Esophagus muscularis mucosa (tissue), 4 donors: ENCODE measurements around the gene KLF7. TPM values are rescaled to one million over a fixed set of nuclear protein-coding genes. Genes with fewer than 3 reads are reported as not detected.

Experiments used
- DNase-seq: peaks from one replicate; pipeline ENCODE4 v3.0.0-alpha.2; 2017; ENCODE audit errors: extremely low spot score
- H3K27ac ChIP-seq, 4 donors: fragments of 200-600 bp; sonication (generic); replicated peaks in 1 of 4; 1 replicate in 3 of 4; 2 replicates in 1 of 4; pipeline ENCODE4 v1.5.1; 2016 to 2019; ENCODE audit warnings: mild to moderate bottlenecking in 1 of 4
- H3K27me3 ChIP-seq, 4 donors: fragments of 200-600 bp; sonication (generic); one replicate each; pipeline versions ENCODE4 v1.5.1 to v1.6.0; 2016 to 2019
- H3K36me3 ChIP-seq, 4 donors: fragments of 200-600 bp; sonication (generic); one replicate each; pipeline ENCODE4 v1.5.1; 2016 to 2019
- H3K4me1 ChIP-seq, 4 donors: fragments of 200-600 bp; sonication (generic); one replicate each; pipeline ENCODE4 v1.5.1; 2016 to 2019
- H3K4me3 ChIP-seq, 4 donors: fragments of 200-600 bp; sonication (generic); 1 replicate in 2 of 4; 2 replicates in 2 of 4; pipeline ENCODE4 v1.5.1; 2016 to 2019; ENCODE audit warnings: mild to moderate bottlenecking in 4 of 4, moderate library complexity in 1 of 4
- H3K9me3 ChIP-seq, 4 donors: fragments of 200-600 bp; sonication (generic); 1 replicate in 3 of 4; 2 replicates in 1 of 4; pipeline ENCODE4 v1.5.1; 2016 to 2019
- CTCF ChIP-seq, 3 experiments: fragments of 200-600 bp in 2 of 3; fragments of 450-650 bp in 1 of 3; sonication (generic) in 2 of 3; IDR thresholded peaks; one replicate each; pipeline ENCODE4 v1.5.1; 2017 to 2019; ENCODE audit warnings: antibody characterized with exemption in 3 of 3, mild to moderate bottlenecking in 2 of 3, moderate library complexity in 1 of 3
- EP300 ChIP-seq: sonication (generic); formaldehyde crosslinking; IDR thresholded peaks from one replicate; pipeline ENCODE4 v1.6.1; 2017; ENCODE audit warnings: antibody characterized with exemption
- POLR2A ChIP-seq: fragments of 450-650 bp; IDR thresholded peaks from one replicate; pipeline ENCODE4 v1.6.1; 2017; ENCODE audit warnings: antibody characterized with exemption, moderate library complexity, mild to moderate bottlenecking, low read depth
- POLR2AphosphoS5 ChIP-seq, 2 donors: sonication (generic); formaldehyde crosslinking; IDR thresholded peaks; one replicate each; pipeline ENCODE4 v1.6.1; 2017; ENCODE audit warnings: antibody characterized with exemption in 2 of 2
- WGBS: methylation state at CpG from one replicate; pipeline ENCODE4 v1.1.5; 2018; 5-methylcytosine and 5-hydroxymethylcytosine counted together
- intact Hi-C: fragments of 100-400 bp; cut with DNase I; formaldehyde crosslinking; loops from one replicate; pipeline ENCODE4 v1.15.1; 2023
- total RNA-seq, 4 donors: library from RNA; depleted of rRNA; stranded (reverse); fragments of >200 nt; gene quantifications; one replicate each; pipeline versions ENCODE4 v1.1.0 to v1.2.1, GENCODE V29; 2016

The KLF7 gene
- total RNA-seq, 4 donors from 2014 or later, result 25.3 to 47.4 (median 36.9) TPM

DNA sequence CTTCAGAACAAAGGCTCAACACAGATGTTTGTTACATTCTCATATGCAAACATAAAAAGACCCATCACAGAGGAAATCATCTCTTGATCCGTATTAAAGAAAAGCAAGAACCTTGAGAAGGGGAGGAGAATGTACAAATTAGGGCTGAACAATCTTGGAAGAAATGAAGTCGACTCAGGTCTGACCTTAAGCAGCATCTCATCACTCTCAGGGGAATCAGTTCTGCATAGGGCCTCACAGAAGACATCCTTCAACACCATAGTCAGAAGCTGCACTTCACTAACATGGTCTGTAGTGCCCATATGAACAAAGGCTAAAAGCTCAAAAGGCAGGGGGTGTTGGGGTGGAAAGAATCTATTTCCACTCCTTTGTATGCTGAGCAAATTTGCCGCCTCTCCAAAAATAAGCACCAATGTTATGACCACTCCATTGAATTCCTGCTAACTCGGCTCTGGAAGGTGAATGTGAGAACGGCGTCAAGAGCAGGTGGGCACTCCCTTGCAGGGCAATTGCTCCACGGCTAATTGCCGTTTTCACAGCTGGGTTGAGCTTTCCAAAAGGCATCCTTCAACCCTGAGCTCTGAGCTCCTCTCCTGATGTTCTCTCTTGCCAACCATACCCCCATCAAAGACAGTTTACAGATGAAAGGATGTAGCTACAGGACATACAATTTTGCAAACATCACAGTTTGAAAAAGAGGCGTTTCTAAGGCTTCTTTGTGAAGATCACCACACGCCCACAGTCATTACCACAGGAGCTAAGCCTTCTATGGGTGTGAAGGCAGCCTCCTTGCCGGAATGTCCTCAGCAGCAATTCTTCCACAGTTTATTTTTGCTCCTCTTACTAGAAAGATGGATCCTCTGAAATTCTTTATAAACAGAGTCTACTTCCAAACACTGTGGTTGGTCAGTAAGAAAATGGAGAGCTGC, 10.0 kb downstream of the KLF7 start:
- WGBS, result 71% methylated on average over 11 of the region's 11 CpGs

DNA sequence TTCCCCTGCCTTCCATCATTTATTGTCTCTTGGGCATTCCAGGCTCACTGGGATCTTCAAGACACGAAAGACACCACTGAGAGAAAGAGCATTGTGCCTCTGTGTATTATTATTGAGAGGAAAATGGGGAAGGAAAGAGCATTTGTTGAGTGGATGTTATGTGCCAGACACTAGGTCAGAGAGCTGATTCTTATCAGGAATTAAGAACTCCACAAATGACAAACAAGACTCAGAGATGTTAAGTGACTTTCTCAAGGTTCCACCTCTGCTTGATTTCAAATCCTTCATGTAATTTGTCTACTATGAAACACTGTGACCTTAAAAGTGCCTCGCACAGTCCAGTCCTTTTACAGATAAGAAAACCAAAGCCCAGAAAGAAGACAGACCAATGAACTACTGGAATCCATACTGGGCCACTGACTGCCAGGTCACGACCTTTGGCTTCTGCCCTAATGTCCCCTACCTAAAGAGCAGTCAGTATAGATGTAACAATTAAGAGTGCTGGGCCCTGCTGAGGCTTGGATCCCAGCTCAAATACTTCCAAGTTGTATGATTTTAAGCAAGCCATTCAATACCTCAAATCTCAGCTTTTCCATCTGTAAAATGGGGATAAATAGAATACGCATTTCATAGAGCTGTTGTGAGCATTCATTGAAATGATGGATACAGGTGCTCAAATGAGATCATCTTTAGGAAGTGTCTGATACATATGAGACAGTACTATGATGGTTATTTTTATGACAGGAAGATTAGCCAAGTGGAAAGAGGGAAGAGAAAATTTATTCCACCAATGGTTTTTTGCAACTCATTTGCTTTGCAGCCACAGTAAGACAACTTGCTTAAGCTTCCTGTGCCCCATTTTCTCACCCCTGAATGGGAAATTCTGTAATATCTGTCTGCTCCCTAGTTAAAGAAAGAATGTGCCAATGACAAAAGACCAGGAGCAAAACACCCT, 10.9 kb downstream of the KLF7 start:
- no peaks in the 10 kb centered on the region for H3K36me3 ChIP-seq
- H3K9me3 ChIP-seq, result no peaks in the 10 kb centered on the region
- WGBS, result 77% methylated on average over 4 of the region's 4 CpGs
- peak overlapping the region; percentile 40 to 100 (median 58) for H3K27ac ChIP-seq
- peaks cover 0 to 3% (median 0%) of the 10 kb centered on the region in 4 donors for H3K27me3 ChIP-seq
- H3K4me1 ChIP-seq, result peaks cover 100% of the 10 kb centered on the region in 4 donors
- H3K4me3 ChIP-seq, result no peak overlapping the region
- intact Hi-C loops, result no loop called here
- no peak for TF ChIP-seq POLR2A
- TF ChIP-seq EP300, result no peak
- TF ChIP-seq POLR2AphosphoS5 (IDR thresholded peaks at IDR 0.05), result no peak
- TF ChIP-seq CTCF (IDR thresholded peaks at IDR 0.05), result no peak
- no peak for DNase-seq

More for the DNA sequence above, 10.0 kb downstream of the KLF7 start:
- Histone ChIP-seq H3K27me3 (no peaks in the 10 kb centered on the region), H3K27ac (peak overlapping the region; percentile 2 to 100 (median 40)), H3K4me3 (no peak overlapping the region), H3K4me1 (peaks cover 100% of the 10 kb centered on the region in 4 donors), H3K9me3 (no peaks in the 10 kb centered on the region), H3K36me3 (no peaks in the 10 kb centered on the region)
- intact Hi-C loops, result no loop called here
- DNase-seq, result no peak
- no peak for TF ChIP-seq POLR2A
- TF ChIP-seq EP300, result no peak
- TF ChIP-seq POLR2AphosphoS5 (IDR thresholded peaks at IDR 0.05), result no peak
- no peak for TF ChIP-seq CTCF (IDR thresholded peaks at IDR 0.05)

DNA sequence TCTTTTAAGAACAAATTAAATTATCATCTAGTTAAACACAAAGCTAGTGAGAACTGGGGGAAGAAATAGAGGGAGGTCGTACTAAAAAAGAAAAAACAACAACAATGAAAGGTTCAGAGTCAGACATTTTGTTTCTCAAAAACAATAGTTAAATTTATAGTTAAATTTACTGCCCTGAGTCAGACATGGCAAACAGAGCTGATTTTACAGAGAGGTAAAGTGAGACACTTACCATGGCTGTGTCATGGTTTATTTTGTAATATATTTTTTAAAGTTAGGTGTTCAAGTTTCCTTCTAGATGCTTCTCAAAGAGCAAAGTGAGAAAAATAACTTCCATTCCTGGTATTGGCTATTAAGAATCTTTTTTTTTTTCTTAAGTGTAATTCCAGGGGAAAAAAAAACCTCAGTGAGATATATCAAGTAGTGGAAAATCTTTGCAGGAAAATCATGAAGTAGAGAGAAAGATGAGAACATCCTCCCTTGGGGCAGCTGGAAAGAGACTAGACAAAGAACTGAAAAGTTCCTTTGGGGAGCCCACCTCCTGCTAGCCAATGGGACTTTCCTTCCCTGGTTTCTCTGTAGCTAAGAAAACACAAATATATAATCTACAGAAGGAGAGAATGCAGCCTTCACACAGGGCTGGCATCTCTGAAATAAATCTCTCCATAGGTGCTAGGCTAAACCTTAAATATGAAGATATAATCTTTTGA, 12.3 kb downstream of the KLF7 start:
- 52% methylated on average over 1 of the region's 1 CpG for WGBS
- Histone ChIP-seq H3K4me1 (peaks cover 100% of the 10 kb centered on the region in 4 donors), H3K27ac (peak overlapping the region; percentile 40 to 100 (median 58)), H3K36me3 (no peaks in the 10 kb centered on the region), H3K4me3 (no peak overlapping the region), H3K9me3 (no peaks in the 10 kb centered on the region), H3K27me3 (peaks cover 0 to 5% (median 0%) of the 10 kb centered on the region in 4 donors)
- DNase-seq, result no peak
- TF ChIP-seq POLR2AphosphoS5 (IDR thresholded peaks at IDR 0.05), result no peak
- TF ChIP-seq CTCF (IDR thresholded peaks at IDR 0.05), result no peak
- no peak for TF ChIP-seq POLR2A
- TF ChIP-seq EP300, result no peak
- intact Hi-C loops, result no loop called here

DNA sequence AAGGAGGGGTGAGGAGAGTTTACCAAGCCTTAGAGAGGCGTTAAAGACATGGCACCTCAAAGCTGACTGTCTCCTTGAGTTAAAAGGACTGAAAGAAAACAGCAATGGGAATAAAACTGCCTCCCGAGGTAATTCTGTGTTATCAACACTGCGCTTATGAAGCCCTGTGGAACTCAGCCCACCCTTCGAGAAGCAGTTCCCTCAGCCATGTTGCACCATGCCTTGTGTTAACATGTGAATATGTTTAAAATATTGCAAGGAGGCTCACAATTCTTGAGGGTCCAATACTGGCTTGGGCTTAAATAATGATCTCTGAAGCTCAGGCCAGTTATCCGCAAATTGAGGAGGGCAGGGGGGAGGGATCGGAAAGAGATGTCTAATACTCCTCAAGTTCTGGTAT, 14.7 kb downstream of the KLF7 start:
- H3K9me3 ChIP-seq, result no peaks in the 10 kb centered on the region
- peak overlapping the region in 1 of 4 donors; percentile 18 for H3K4me3 ChIP-seq
- 53% methylated on average over 6 of the region's 6 CpGs for WGBS
- peaks cover 99 to 100% (median 99%) of the 10 kb centered on the region in 4 donors for H3K4me1 ChIP-seq
- H3K27ac ChIP-seq, result peak overlapping the region; percentile 36 to 100 (median 76)
- TF ChIP-seq POLR2AphosphoS5 (IDR thresholded peaks at IDR 0.05) (no peak), EP300 (no peak), CTCF (IDR thresholded peaks at IDR 0.05) (no peak), POLR2A (no peak)
- intact Hi-C loops, result no loop called here
- H3K36me3 ChIP-seq, result no peaks in the 10 kb centered on the region
- peaks cover 0 to 5% (median 0%) of the 10 kb centered on the region in 4 donors for H3K27me3 ChIP-seq
- no peak for DNase-seq
